H9 (cell line): ENCODE measurements around the gene DEK. TPM values are rescaled to one million over a fixed set of nuclear protein-coding genes. Genes with fewer than 3 reads are reported as not detected.

ENCODE experiments used
- DNase-seq: peaks from one replicate; pipeline ENCODE4 v3.0.0-alpha.2; 2017
- H2AFZ ChIP-seq: one replicate; pipeline ENCODE4 v1.6.1; 2013; ENCODE audit warnings: mild to moderate bottlenecking, low read length, control low read depth, moderate library complexity
- H2AK5ac ChIP-seq: 2 replicates; pipeline ENCODE4 v1.6.1; 2013; ENCODE audit warnings: low read length, control low read depth, mixed read lengths; ENCODE audit not compliant: insufficient read length
- H2BK120ac ChIP-seq: one replicate; pipeline ENCODE4 v1.6.1; 2013; ENCODE audit warnings: low read depth, mild to moderate bottlenecking, low read length, control low read depth, inconsistent platforms; ENCODE audit not compliant: poor library complexity, severe bottlenecking
- H2BK12ac ChIP-seq: 2 replicates; pipeline ENCODE4 v1.6.1; 2013; ENCODE audit warnings: low read length, control low read depth, mixed read lengths, low read depth; ENCODE audit not compliant: insufficient read length
- H2BK15ac ChIP-seq: 2 replicates; pipeline ENCODE4 v1.6.1; 2013; ENCODE audit warnings: low read depth, low read length, control low read depth
- H2BK20ac ChIP-seq: one replicate; pipeline ENCODE4 v1.6.1; 2013; ENCODE audit warnings: low read depth, mild to moderate bottlenecking, low read length, control low read depth, inconsistent platforms; ENCODE audit not compliant: poor library complexity, severe bottlenecking
- H2BK5ac ChIP-seq: 2 replicates; pipeline ENCODE4 v1.6.1; 2013; ENCODE audit warnings: low read length, control low read depth, mixed read lengths; ENCODE audit not compliant: insufficient read length
- H3K14ac ChIP-seq: 2 replicates; pipeline ENCODE4 v1.6.1; 2013; ENCODE audit warnings: low read length, control low read depth; ENCODE audit not compliant: insufficient read depth
- H3K18ac ChIP-seq: 2 replicates; pipeline ENCODE4 v1.6.1; 2013; ENCODE audit warnings: low read depth, mild to moderate bottlenecking, mixed read lengths, low read length, control low read depth; ENCODE audit not compliant: insufficient read length
- H3K23ac ChIP-seq: 2 replicates; pipeline ENCODE4 v1.6.1; 2013; ENCODE audit warnings: low read length, control low read depth, mixed read lengths, low read depth; ENCODE audit not compliant: insufficient read length
- H3K23me2 ChIP-seq: 2 replicates; pipeline ENCODE4 v1.6.1; 2013; ENCODE audit warnings: low read depth, mild to moderate bottlenecking, mixed read lengths, low read length, control low read depth; ENCODE audit not compliant: insufficient read length, poor library complexity, severe bottlenecking
- H3K27ac ChIP-seq: 2 replicates; pipeline ENCODE4 v1.5.1; 2013; ENCODE audit warnings: low read length, control low read depth, mixed read lengths, low read depth; ENCODE audit not compliant: insufficient read length
- H3K27me3 ChIP-seq: 2 replicates; pipeline ENCODE4 v1.6.1; 2013; ENCODE audit warnings: low read length, control low read depth, inconsistent platforms; ENCODE audit not compliant: insufficient read depth
- H3K4ac ChIP-seq: 2 replicates; pipeline ENCODE4 v1.6.1; 2013; ENCODE audit warnings: low read depth, mild to moderate bottlenecking, control low read depth, inconsistent platforms, low read length, moderate library complexity
- H3K4me1 ChIP-seq: 2 replicates; pipeline ENCODE4 v1.6.1; 2013; ENCODE audit warnings: low read length, control low read depth, inconsistent platforms; ENCODE audit not compliant: insufficient read depth
- H3K4me2 ChIP-seq: 2 replicates; pipeline ENCODE4 v1.6.1; 2013; ENCODE audit warnings: low read length, control low read depth, mixed read lengths; ENCODE audit not compliant: insufficient read length, insufficient read depth
- H3K56ac ChIP-seq: 2 replicates; pipeline ENCODE4 v1.6.1; 2013; ENCODE audit warnings: low read depth, mild to moderate bottlenecking, mixed read lengths, low read length, control low read depth; ENCODE audit not compliant: insufficient read length
- H3K79me1 ChIP-seq: 2 replicates; pipeline ENCODE4 v1.6.1; 2013; ENCODE audit warnings: low read depth, mild to moderate bottlenecking, moderate library complexity, low read length, control low read depth, inconsistent platforms; ENCODE audit not compliant: insufficient read depth, poor library complexity, severe bottlenecking
- H3K79me2 ChIP-seq: 2 replicates; pipeline ENCODE4 v1.6.1; 2013; ENCODE audit warnings: low read length, control low read depth, inconsistent platforms; ENCODE audit not compliant: insufficient read depth
- H3K9ac ChIP-seq: 2 replicates; pipeline ENCODE4 v1.6.1; 2013; ENCODE audit warnings: low read length, control low read depth, mixed read lengths; ENCODE audit not compliant: insufficient read length; ENCODE audit errors: extremely low read depth
- H3K9me3 ChIP-seq: one replicate; pipeline ENCODE4 v1.6.1; 2013; ENCODE audit warnings: low read depth, low read length, inconsistent platforms; ENCODE audit not compliant: control insufficient read depth
- H3T11ph ChIP-seq: one replicate; pipeline ENCODE4 v1.6.1; 2013; ENCODE audit warnings: mild to moderate bottlenecking, low read length, control low read depth, inconsistent platforms
- H4K20me1 ChIP-seq: one replicate; pipeline ENCODE4 v1.6.1; 2013; ENCODE audit not compliant: control insufficient read depth, insufficient read length, insufficient read depth
- H4K5ac ChIP-seq: 2 replicates; pipeline ENCODE4 v1.6.1; 2013; ENCODE audit warnings: low read depth, mild to moderate bottlenecking, mixed read lengths, low read length, control low read depth; ENCODE audit not compliant: insufficient read length
- H4K8ac ChIP-seq: replicated peaks from 2 replicates; pipeline ENCODE4 v1.6.1; 2013; ENCODE audit warnings: low read length, control low read depth, mixed read lengths, low read depth; ENCODE audit not compliant: insufficient read length
- H4K91ac ChIP-seq: 2 replicates; pipeline ENCODE4 v1.6.1; 2013; ENCODE audit warnings: low read depth, mild to moderate bottlenecking, moderate library complexity, mixed read lengths, low read length, control low read depth; ENCODE audit not compliant: insufficient read length
- H3K27ac Mint-ChIP-seq, 3 experiments: 2 replicates in 2 of 3; 3 replicates in 1 of 3; pipeline ENCODE4 v1.8.0; 2020 to 2021; ENCODE audit warnings: mixed read lengths in 3 of 3, mild to moderate bottlenecking in 1 of 3, moderate library complexity in 1 of 3
- H3K27me3 Mint-ChIP-seq: 2 replicates; pipeline ENCODE4 v1.8.0; 2021; ENCODE audit warnings: low read depth, mild to moderate bottlenecking, moderate library complexity, mixed read lengths
- H3K36me3 Mint-ChIP-seq, 3 experiments: 2 replicates in 2 of 3; 3 replicates in 1 of 3; pipeline ENCODE4 v1.8.0; 2020 to 2021; ENCODE audit warnings: low read depth in 3 of 3, mixed read lengths in 3 of 3; ENCODE audit not compliant: insufficient read depth in 1 of 3
- H3K4me1 Mint-ChIP-seq, 2 experiments: 2 replicates each; pipeline ENCODE4 v1.8.0; 2020; ENCODE audit warnings: mixed read lengths in 2 of 2
- H3K4me3 Mint-ChIP-seq, 2 experiments: 2 replicates in 1 of 2; 3 replicates in 1 of 2; pipeline ENCODE4 v1.8.0; 2020 to 2021; ENCODE audit warnings: mild to moderate bottlenecking in 2 of 2, mixed read lengths in 2 of 2, moderate library complexity in 1 of 2
- H3K9me3 Mint-ChIP-seq, 2 experiments: 2 replicates in 1 of 2; 3 replicates in 1 of 2; pipeline ENCODE4 v1.8.0; 2020; ENCODE audit warnings: mild to moderate bottlenecking in 2 of 2, mixed read lengths in 2 of 2, moderate library complexity in 1 of 2
- WGBS: extraction: QIAGEN DNeasy Blood & Tissue Kit; methylation state at CpG from one replicate; pipeline ENCODE4 v1.1.7; 2013; ENCODE audit warnings: missing lambda C conversion rate, low lambda C conversion rate, mixed read lengths; ENCODE audit not compliant: insufficient read length; ENCODE audit errors: extremely low coverage; 5-methylcytosine and 5-hydroxymethylcytosine counted together
- total RNA-seq: library from RNA; stranded (reverse); gene quantifications from 2 replicates; pipeline ENCODE4 v1.2.1, GENCODE V29; 2021
- TF ChIP-seq, protein P1 (sequence below): fragments of 200-600 bp; sonication (generic); conservative IDR thresholded peaks from 3 replicates; pipeline ENCODE4 v1.8.0; 2021; ENCODE audit warnings: antibody characterized with exemption, mild to moderate bottlenecking

Gene DEK
- total RNA-seq, 1 experiment from 2014 or later: 217 TPM

DNA sequence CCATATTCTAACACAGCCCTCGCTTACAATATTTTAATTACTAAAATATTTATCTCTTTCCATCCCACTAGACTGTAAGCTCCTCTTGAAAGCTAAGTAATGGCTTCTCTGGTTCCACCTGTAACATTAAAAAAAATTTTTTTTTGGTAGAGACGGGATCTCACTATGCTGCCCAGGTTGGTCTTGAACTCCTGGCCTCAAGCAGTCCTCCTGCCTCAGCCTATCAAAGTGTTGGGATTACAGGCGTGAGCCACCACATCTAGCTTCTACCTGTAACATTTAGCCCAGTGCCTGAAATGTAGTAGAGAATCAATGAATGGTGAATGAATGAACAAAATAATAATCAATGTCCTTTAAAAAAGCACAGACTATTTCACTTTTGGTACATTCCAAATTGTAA lies 28.8 kb downstream of the DEK start:
- H3K14ac ChIP-seq: no peak overlapping the region
- no peak overlapping the region for H3K4me2 ChIP-seq
- TF ChIP-seq, protein P1, sequence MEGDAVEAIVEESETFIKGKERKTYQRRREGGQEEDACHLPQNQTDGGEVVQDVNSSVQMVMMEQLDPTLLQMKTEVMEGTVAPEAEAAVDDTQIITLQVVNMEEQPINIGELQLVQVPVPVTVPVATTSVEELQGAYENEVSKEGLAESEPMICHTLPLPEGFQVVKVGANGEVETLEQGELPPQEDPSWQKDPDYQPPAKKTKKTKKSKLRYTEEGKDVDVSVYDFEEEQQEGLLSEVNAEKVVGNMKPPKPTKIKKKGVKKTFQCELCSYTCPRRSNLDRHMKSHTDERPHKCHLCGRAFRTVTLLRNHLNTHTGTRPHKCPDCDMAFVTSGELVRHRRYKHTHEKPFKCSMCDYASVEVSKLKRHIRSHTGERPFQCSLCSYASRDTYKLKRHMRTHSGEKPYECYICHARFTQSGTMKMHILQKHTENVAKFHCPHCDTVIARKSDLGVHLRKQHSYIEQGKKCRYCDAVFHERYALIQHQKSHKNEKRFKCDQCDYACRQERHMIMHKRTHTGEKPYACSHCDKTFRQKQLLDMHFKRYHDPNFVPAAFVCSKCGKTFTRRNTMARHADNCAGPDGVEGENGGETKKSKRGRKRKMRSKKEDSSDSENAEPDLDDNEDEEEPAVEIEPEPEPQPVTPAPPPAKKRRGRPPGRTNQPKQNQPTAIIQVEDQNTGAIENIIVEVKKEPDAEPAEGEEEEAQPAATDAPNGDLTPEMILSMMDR: no peak
- no peak overlapping the region for H2BK12ac ChIP-seq
- H3K9me3 Mint-ChIP-seq: peaks cover 42% of the 10 kb centered on the region in 2 experiments
- 100% methylated on average over 1 of the region's 3 CpGs for WGBS
- peaks cover 3% of the 10 kb centered on the region; the same call in 1 of the 2 replicates for H3K79me2 ChIP-seq
- H3K4ac ChIP-seq: no peak overlapping the region
- H3K18ac ChIP-seq: no peak overlapping the region
- H3K27ac Mint-ChIP-seq: no peak overlapping the region
- H4K20me1 ChIP-seq: no peaks in the 10 kb centered on the region
- no peak overlapping the region for H3K23ac ChIP-seq
- no peak overlapping the region for H4K91ac ChIP-seq
- no peak overlapping the region for H2AFZ ChIP-seq
- no peak overlapping the region for H4K8ac ChIP-seq
- H3K36me3 Mint-ChIP-seq: peaks cover 86 to 93% (median 87%) of the 10 kb centered on the region in 3 experiments
- H3T11ph ChIP-seq: no peak overlapping the region
- no peak for DNase-seq
- H3K9me3 ChIP-seq: no peaks in the 10 kb centered on the region
- no peak overlapping the region for H2AK5ac ChIP-seq
- H3K9ac ChIP-seq: no peak overlapping the region
- no peaks in the 10 kb centered on the region for H3K27me3 Mint-ChIP-seq
- H2BK20ac ChIP-seq: no peak overlapping the region
- no peak overlapping the region for H2BK5ac ChIP-seq
- H3K23me2 ChIP-seq: no peaks in the 10 kb centered on the region
- no peak overlapping the region for H4K5ac ChIP-seq
- H3K27me3 ChIP-seq: no peaks in the 10 kb centered on the region
- H3K56ac ChIP-seq: no peak overlapping the region
- no peak overlapping the region for H3K27ac ChIP-seq
- no peaks in the 10 kb centered on the region for H3K4me1 ChIP-seq
- H3K4me3 Mint-ChIP-seq: no peak overlapping the region
- H2BK120ac ChIP-seq: no peak overlapping the region
- H3K79me1 ChIP-seq: peaks cover 11% of the 10 kb centered on the region
- peaks cover 4% of the 10 kb centered on the region in 2 experiments; a peak in 3 of 4 replicates for H3K4me1 Mint-ChIP-seq
- H2BK15ac ChIP-seq: no peak overlapping the region
